K562 (cell line): ENCODE measurements around the gene BAK1. TPM values are rescaled to one million over a fixed set of nuclear protein-coding genes. Genes with fewer than 3 reads are reported as not detected.

Experiments
- ATAC-seq: fragments of 200-7000 bp; cut with Tn5 transposase; 3 replicates; pipeline ENCODE4 v1.9.1; 2020; ENCODE audit warnings: moderate library complexity
- BruUV-seq: library from RNA; stranded (reverse); fragments of 400-500 nt; replicated peaks from 2 replicates; lab custom pipeline; 2021; lab: Mats Ljungman, UMichigan
- CTCF ChIA-PET: fragments of 300-600 bp; formaldehyde crosslinking; extraction: SDS; loops from one replicate; lab custom pipeline; 2021; ENCODE audit warnings: low intra/inter-chr PET ratio; lab: Yijun Ruan, JAX
- POLR2A ChIA-PET: fragments of 300-600, 350-650 bp; sonication (Branson Sonifier 250); formaldehyde crosslinking; extraction: SDS; loops from one replicate; lab custom pipeline; 2021; ENCODE audit warnings: antibody characterized with exemption, inconsistent platforms; lab: Yijun Ruan, JAX
- DNase-seq, 4 experiments: peaks; one replicate each; pipeline versions ENCODE4 v3.0.0 to v3.0.0-alpha.2; 2011 to 2018; ENCODE audit warnings: low spot score in 3 of 4, mixed read lengths in 3 of 4; ENCODE audit errors: extremely low read depth in 1 of 4
- FAIRE-seq: peaks from 2 replicates; lab custom pipeline; 2011; peaks lifted over from hg19 to GRCh38; lab: Jason Lieb, UNC
- H2AFZ ChIP-seq: 2 replicates; pipeline ENCODE4 v1.6.0; 2011; ENCODE audit warnings: low read depth, low read length, control low read depth, inconsistent platforms
- H3K27ac ChIP-seq: fragments of 200-600 bp; 3 replicates; pipeline ENCODE4 v1.8.0; 2011; ENCODE audit warnings: low read depth, mild to moderate bottlenecking, control low read depth, inconsistent platforms, low read length, moderate library complexity, mixed read lengths; ENCODE audit errors: extremely low read depth
- H3K27me3 ChIP-seq, 2 experiments: fragments of 300-600 bp in 1 of 2; 2 replicates in 1 of 2; 3 replicates in 1 of 2; pipeline versions ENCODE4 v1.6.0 to v1.8.0; 2011; ENCODE audit warnings: inconsistent platforms in 2 of 2, low read length in 2 of 2, mild to moderate bottlenecking in 1 of 2, mixed read lengths in 1 of 2, moderate library complexity in 1 of 2; ENCODE audit not compliant: control insufficient read depth in 2 of 2, insufficient read depth in 2 of 2
- H3K36me3 ChIP-seq: fragments of 300-600 bp; 3 replicates; pipeline ENCODE4 v1.8.0; 2011; ENCODE audit warnings: mild to moderate bottlenecking, low read length, inconsistent platforms; ENCODE audit not compliant: control insufficient read depth, insufficient read depth
- H3K4me1 ChIP-seq, 2 experiments: fragments of 200-600 bp in 1 of 2; replicated peaks in 1 of 2; 2 replicates in 1 of 2; 3 replicates in 1 of 2; pipeline versions ENCODE4 v1.5.1 to v1.8.0; 2011; ENCODE audit warnings: inconsistent platforms in 2 of 2, low read length in 2 of 2, mild to moderate bottlenecking in 1 of 2, mixed read lengths in 1 of 2, moderate library complexity in 1 of 2; ENCODE audit not compliant: control insufficient read depth in 2 of 2, insufficient read depth in 2 of 2
- H3K4me2 ChIP-seq: 2 replicates; pipeline ENCODE4 v1.6.1; 2011; ENCODE audit warnings: low read length, control low read depth, inconsistent platforms, mixed read lengths; ENCODE audit not compliant: insufficient read depth
- H3K4me3 ChIP-seq: fragments of 200-600 bp; sonication (generic), shearing (Covaris generic); 2 replicates; pipeline ENCODE4 v1.5.1; 2016; ENCODE audit warnings: control low read depth, inconsistent platforms
- H3K79me2 ChIP-seq: fragments of 200-600 bp; 3 replicates; pipeline ENCODE4 v1.8.0; 2011; ENCODE audit warnings: low read length, inconsistent platforms; ENCODE audit not compliant: control insufficient read depth, insufficient read depth
- H3K9ac ChIP-seq, 2 experiments: 2 replicates each; pipeline versions ENCODE4 v1.6.0 to v1.6.1; 2011; ENCODE audit warnings: low read depth in 2 of 2, low read length in 2 of 2, control low read depth in 1 of 2, inconsistent platforms in 1 of 2, mild to moderate bottlenecking in 1 of 2, mixed read lengths in 1 of 2; ENCODE audit not compliant: insufficient read depth in 1 of 2
- H3K9me1 ChIP-seq: one replicate; pipeline ENCODE4 v1.6.0; 2011; ENCODE audit warnings: inconsistent platforms, mild to moderate bottlenecking, low read length, moderate library complexity; ENCODE audit not compliant: control insufficient read depth, insufficient read depth
- H3K9me3 ChIP-seq: replicated peaks from 2 replicates; pipeline ENCODE4 v1.5.1; 2011; ENCODE audit warnings: low read depth, low read length, inconsistent platforms; ENCODE audit not compliant: control insufficient read depth, insufficient read depth
- H4K20me1 ChIP-seq: replicated peaks from 2 replicates; pipeline ENCODE4 v1.6.1; 2011; ENCODE audit warnings: low read length, inconsistent platforms, mixed read lengths; ENCODE audit not compliant: control insufficient read depth, insufficient read depth
- BACH1 ChIP-seq: fragments of 200-800 bp; sonication (Bioruptor generic); IDR thresholded peaks from 2 replicates; pipeline ENCODE4 v1.6.1; 2016; ENCODE audit warnings: missing genetic modification characterization, missing compliant biosample characterization
- CLOCK ChIP-seq: fragments of 250-450 bp; sonication (Bioruptor Pico); IDR thresholded peaks from 2 replicates; pipeline ENCODE4 v1.4.0; 2020; ENCODE audit warnings: mild to moderate bottlenecking, moderate library complexity, borderline replicate concordance
- CTBP1 ChIP-seq: fragments of 450-650 bp; IDR thresholded peaks from 2 replicates; pipeline ENCODE4 v1.6.1; 2016; ENCODE audit warnings: borderline replicate concordance
- HDAC2 ChIP-seq: fragments of 450-650 bp; IDR thresholded peaks from 2 replicates; pipeline ENCODE4 v1.6.1; 2016; ENCODE audit warnings: mild to moderate bottlenecking
- PTTG1 ChIP-seq: fragments of 450-650 bp; IDR thresholded peaks from 2 replicates; pipeline ENCODE4 v1.6.1; 2016; ENCODE audit warnings: low read depth, mild to moderate bottlenecking, missing genetic modification characterization, missing compliant biosample characterization
- SOX6 ChIP-seq: fragments of 450-650 bp; IDR thresholded peaks from 2 replicates; pipeline ENCODE4 v1.6.1; 2014; ENCODE audit warnings: mild to moderate bottlenecking
- SP1 ChIP-seq: sonication (generic); formaldehyde crosslinking; IDR thresholded peaks from 2 replicates; pipeline ENCODE4 v1.8.1; 2022; ENCODE audit warnings: mild to moderate bottlenecking, missing genetic modification reagents
- SPI1 ChIP-seq: IDR thresholded peaks from 2 replicates; pipeline ENCODE4 v1.6.1; 2011; ENCODE audit warnings: low read depth, low read length, control low read depth, borderline replicate concordance
- TAF15 ChIP-seq: fragments of 200-400 bp; formaldehyde crosslinking; IDR thresholded peaks from 2 replicates; pipeline ENCODE4 v1.6.1; 2017; ENCODE audit warnings: mild to moderate bottlenecking, low read depth, low read length, moderate library complexity
- ZBED1 ChIP-seq: IDR thresholded peaks from 2 replicates; pipeline ENCODE4 v1.6.1; 2014
- ZC3H4 ChIP-seq: sonication (generic); formaldehyde crosslinking; IDR thresholded peaks from 2 replicates; pipeline ENCODE4 v1.9.0; 2021; ENCODE audit warnings: missing genetic modification reagents, borderline replicate concordance
- ZFP91 ChIP-seq: sonication (generic); formaldehyde crosslinking; IDR thresholded peaks from 2 replicates; pipeline ENCODE4 v1.8.0; 2022; ENCODE audit warnings: mild to moderate bottlenecking, missing genetic modification reagents
- ZNF277 ChIP-seq: fragments of 250-450 bp; sonication (Bioruptor Pico); IDR thresholded peaks from 2 replicates; pipeline ENCODE4 v1.8.0; 2022; ENCODE audit warnings: inconsistent platforms, mild to moderate bottlenecking, moderate library complexity, borderline replicate concordance
- ZNF431 ChIP-seq: sonication (generic); formaldehyde crosslinking; IDR thresholded peaks from 2 replicates; pipeline ENCODE4 v1.8.0; 2022; ENCODE audit warnings: mild to moderate bottlenecking, missing genetic modification reagents
- ZNF655 ChIP-seq: fragments of 250-450 bp; sonication (Bioruptor Pico); IDR thresholded peaks from 2 replicates; pipeline ENCODE4 v1.5.0; 2021
- ZNF699 ChIP-seq: fragments of 250-450 bp; sonication (Bioruptor Pico); IDR thresholded peaks from 2 replicates; pipeline ENCODE4 v1.8.0; 2021; ENCODE audit warnings: mild to moderate bottlenecking, moderate library complexity; ENCODE audit not compliant: insufficient replicate concordance
- WGBS: fragments of 100-300 bp; shearing (Covaris generic); methylation state at CpG from one replicate; pipeline ENCODE4 v1.1.6; 2016; ENCODE audit warnings: low coverage, mixed read lengths; ENCODE audit not compliant: insufficient coverage; ENCODE audit errors: missing lambda C conversion rate; 5-methylcytosine and 5-hydroxymethylcytosine counted together
- in situ Hi-C: fragments of 300-500 bp; cut with MboI; formaldehyde crosslinking; loops from 4 replicates; pipeline ENCODE4 v1.15.0; 2018; ENCODE audit warnings: inconsistent platforms, mixed read lengths
- intact Hi-C: fragments of 100-400 bp; cut with micrococcal nuclease; formaldehyde crosslinking; loops from 2 replicates; pipeline ENCODE4 v1.14.2; 2022
- polyA plus RNA-seq, 8 experiments: library from polyadenylated mRNA; depleted of rRNA in 4 of 8; stranded (reverse) in 5 of 8; unstranded in 3 of 8; fragments of >200 nt; fragmentation: Nextera tagmentation in 2 of 8; fragmentation: Illumina TruSeq in 1 of 8; extraction: Ambion mirVana in 2 of 8; extraction: Trizol in 1 of 8; gene quantifications; 2 replicates each; pipeline versions ENCODE4 v1.2.1 to v1.2.3, GENCODE V29; 2011 to 2014; ENCODE audit warnings: inconsistent platforms in 1 of 8, missing spikeins in 1 of 8
- total RNA-seq, 7 experiments: library from RNA; depleted of rRNA in 6 of 7; stranded (reverse); fragments of >200 nt in 6 of 7; fragmentation: Illumina TruSeq in 2 of 7; extraction: Trizol in 2 of 7; gene quantifications; 2 replicates each; pipeline versions ENCODE4 v1.2.1 to v1.2.3, GENCODE V29; 2011 to 2021; ENCODE audit warnings: low replicate concordance in 1 of 7

The BAK1 gene
- total and polyA plus RNA-seq, 9 of the 15 experiments (the other 6 are each of a cell fraction or from before 2014, with no cell fraction given): 5.4 to 30.7 (median 18.9) TPM

GRCh38 chr6:33547499-33547898 is 32.6 kb downstream of the BAK1 start:
- no peaks in the 10 kb centered on the region for H4K20me1 ChIP-seq
- no peak overlapping the region for H3K4me3 ChIP-seq
- no peak overlapping the region for H3K27ac ChIP-seq
- H3K9me3 ChIP-seq: no peaks in the 10 kb centered on the region
- peaks cover 4 to 8% of the 10 kb centered on the region in 2 experiments; a peak in 3 of 5 replicates for H3K4me1 ChIP-seq
- H3K4me2 ChIP-seq: no peak overlapping the region
- TF ChIP-seq CLOCK (no peak), ZNF655 (CRISPR knock-in tag) (no peak), ZNF699 (CRISPR knock-in tag) (no peak), TAF15 (no peak), ZNF277 (no peak), SP1 (CRISPR knock-in tag) (no peak), ZBED1 (no peak), CTBP1 (no peak), PTTG1 (no peak), ZNF431 (CRISPR knock-in tag) (no peak), HDAC2 (no peak), BACH1 (tag) (no peak), SPI1 (no peak), ZFP91 (CRISPR knock-in tag) (no peak), ZC3H4 (CRISPR knock-in tag) (no peak), SOX6 (no peak)
- ChIA-PET POLR2A (interaction anchor here (0.6 to 1.4 kb wide), 4 partner anchors 16 to 238 kb away, joined by 3 to 5 read pairs (median 3); no protein-coding TSS in a partner anchor), CTCF (no interaction called here)
- no peaks in the 10 kb centered on the region for H3K36me3 ChIP-seq
- in situ Hi-C loops (no loop called here), intact Hi-C loops (no loop called here)
- no TSS peak for BruUV-seq
- no peaks in the 10 kb centered on the region for H3K79me2 ChIP-seq
- no peak overlapping the region for H2AFZ ChIP-seq
- FAIRE-seq (no peak), ATAC-seq (no peak), DNase-seq (no peak)
- no peaks in the 10 kb centered on the region for H3K27me3 ChIP-seq
- no peaks in the 10 kb centered on the region for H3K9me1 ChIP-seq
- no peak overlapping the region for H3K9ac ChIP-seq
- 9% methylated on average over 2 of the region's 2 CpGs for WGBS
